GM18508 (cell line): ENCODE results near the gene CWC15.
A peak's percentile ranks its signal among the peaks of the same experiment; 100 is the strongest.
"Not testable (repeated sequence)": the region's sequence is repeated elsewhere in the genome, so short reads cannot be mapped to it uniquely, and the experiment has no call there.

Experiments
- ATAC-seq: cut with Tn5 transposase; IDR thresholded peaks from one replicate; pipeline ENCODE4 v1.9.1; 2021; ENCODE audit warnings: moderate number of reproducible peaks; ENCODE audit not compliant: insufficient read depth, unreplicated experiment

Gene CWC15

DNA sequence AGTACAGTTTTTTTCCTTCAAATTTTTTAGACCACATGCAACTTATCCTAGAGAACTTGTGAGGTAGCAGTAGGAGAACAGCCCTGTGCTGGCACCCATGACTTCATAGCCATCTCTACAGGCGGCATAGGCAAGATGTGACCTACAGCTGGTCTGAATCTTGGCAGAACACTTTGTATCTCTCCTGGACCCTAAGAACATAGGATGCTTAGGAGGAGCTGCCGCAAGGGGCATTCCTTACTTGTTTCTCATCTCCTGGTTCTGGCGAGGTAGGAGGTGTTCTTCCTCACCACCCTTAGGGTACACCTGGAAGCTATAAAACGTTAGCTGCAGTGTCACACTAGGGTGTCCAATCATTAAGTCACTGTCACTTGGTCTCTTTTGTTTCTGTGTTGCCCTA, 16.4 kb downstream of the CWC15 start:
- no peak for ATAC-seq

DNA sequence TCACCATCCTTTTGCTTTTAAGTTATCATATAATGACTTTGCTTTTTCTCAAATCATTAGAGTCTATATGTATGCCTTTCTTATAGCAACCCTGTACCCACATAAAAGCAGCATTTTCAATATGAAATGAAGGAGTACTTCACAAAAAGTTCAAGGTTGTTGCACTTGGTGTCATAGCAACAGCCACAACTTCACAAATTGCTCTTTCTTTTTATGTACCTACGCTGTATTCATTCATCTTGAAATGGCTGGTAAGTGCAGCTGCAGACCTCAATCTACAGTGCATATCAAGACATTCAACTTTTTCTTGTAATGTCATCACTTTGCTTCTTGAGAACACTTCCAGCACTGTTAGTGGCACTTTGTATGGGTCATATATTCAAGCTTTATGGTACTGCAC, 18.6 kb downstream of the CWC15 start:
- no peak for ATAC-seq

DNA sequence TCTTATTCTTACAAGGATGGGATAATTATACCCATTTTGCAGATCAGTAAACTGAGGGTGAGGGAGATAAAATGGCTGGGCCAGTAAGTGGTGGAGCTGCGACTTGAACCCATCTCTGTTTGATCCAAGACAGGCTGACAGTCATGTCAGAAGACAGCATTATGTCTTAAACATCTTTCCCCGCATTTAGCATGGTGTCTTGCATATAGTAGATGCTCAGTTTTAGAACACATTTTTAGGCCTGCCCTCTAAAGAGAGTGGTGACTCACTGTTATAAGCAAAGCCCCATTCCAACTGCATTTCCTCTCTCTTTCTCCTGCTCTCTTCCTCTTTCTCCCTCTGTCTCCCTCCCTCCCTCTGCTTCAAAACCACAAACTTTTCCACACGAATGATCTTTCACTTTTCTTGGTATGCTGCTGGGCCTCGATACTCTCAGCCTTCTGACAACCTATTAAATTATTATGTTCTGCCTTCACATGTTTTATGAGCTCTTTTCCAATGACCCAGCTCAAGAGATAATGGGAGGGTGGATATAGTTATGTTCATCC, 25.2 kb downstream of the CWC15 start:
- no peak for ATAC-seq

DNA sequence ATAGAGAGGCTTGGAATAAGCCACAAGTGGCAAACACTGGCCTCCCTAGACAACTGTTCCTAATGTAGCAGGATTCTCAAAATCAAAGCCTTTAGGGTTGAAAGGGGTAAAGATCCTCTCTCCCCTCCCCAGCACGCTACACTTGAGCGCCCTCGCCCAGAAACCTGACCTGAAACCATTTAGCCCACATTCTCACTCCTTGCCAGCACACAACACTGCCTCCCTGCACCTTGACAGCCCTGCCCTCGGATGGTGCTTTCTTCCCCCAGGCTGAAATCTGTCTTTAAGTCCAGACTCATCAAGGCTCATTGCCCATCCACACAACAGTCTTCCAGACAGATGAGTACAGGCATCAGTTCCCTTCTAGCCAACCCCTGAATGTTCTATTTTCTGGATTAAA, 26.5 kb downstream of the CWC15 start:
- ATAC-seq = no peak

DNA sequence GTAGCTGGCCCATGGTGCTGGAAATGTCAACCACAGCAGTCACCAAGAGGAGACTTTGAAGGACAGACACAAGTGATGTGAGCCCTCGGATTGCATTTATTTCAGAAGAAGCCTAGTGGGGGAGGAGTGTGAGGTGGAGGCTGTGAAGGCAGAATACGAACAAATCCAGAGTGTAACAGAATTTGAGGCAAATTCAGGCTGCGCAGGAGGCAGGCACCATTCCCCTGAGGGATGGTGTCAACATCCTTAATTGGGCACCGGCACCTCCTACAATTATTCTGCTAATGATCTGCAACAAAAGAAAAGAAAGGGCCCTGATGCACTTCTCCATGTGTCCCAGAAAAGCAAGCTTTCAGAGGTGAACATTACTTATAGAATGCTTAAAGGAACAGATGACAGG, 32.2 kb downstream of the CWC15 start:
- no peak for ATAC-seq

DNA sequence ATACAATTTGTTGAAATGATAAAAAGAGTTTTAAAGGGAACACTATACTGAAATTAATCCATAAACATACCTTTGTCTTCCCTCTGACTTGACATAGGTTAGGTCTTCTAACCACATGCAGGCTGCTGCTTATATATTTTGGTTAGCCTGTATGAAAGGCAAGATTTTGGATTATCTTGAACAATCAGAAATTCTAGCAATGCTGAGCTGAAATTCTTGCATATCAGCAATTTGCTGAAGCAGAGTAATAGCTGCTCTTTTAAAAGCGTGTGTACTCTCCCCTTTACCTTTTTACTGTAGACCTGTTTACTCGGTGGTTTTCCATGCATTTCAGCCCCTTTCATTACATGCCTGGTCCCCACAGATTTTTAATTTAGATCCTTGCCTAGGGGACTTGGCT, 34.0 kb downstream of the CWC15 start:
- no peak for ATAC-seq

DNA sequence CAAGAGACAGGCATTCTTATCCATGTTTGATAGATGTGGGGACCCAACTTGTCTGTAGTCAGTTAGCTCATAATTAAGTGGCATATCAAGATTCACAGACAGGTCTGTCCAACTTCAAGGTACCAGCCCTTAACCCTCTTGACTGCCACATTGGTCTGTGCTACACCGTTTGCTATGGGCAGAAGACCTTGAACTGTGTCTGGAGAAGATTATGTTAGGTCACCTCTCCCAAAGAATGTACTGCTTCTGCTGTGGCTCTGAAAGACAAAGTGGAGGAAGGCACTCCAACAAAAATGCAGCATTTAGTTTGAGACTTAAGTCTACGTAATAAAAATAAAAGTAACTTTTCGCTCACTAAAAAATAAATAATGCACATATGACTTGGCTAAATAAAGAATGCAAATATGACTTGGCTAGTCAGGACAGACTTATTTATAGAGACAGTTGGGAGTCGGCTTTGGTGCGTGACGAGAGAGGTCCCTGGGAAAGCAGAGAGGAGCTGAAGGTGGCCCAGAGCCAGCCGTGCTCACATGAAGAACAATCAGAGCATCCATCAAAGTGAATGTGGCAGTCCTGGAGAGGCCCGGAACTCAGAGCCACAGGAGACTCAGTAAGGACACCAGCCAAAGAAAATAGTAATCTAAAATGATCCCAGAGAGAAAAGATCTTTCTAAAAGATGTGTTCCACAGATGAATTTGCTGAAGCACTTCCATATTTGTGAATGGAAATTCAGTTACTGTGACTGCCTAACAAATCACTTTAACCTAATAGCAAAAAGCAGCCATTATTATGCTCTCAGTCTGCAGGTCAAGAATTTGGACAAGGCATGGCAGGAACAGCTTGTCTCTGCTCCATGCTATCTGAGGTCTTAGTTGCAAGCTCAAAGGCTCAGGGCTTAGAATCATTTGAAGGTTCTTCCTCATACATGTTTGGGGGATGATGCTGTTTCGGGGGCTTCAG, 35.0 kb downstream of the CWC15 start:
- no peak for ATAC-seq

DNA sequence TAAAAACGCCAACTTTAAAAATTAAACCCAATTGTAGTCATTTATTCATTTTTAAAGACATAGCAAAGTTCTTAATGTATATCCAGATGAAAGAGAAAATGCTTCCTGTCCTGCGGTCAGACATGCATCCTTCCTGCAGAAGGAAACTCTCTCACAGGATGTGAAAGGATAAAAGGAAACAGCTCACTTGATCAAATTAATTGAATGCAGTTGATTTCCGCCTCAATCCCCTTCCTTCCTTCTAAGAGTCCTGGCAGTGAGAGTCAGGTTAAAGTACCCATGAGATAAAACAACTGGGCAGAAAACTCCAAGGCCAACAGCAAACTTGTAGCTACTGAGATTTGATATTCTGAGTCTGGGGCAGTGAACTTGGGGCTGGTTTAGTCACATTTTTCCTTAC, 38.5 kb downstream of the CWC15 start:
- ATAC-seq = no peak

DNA sequence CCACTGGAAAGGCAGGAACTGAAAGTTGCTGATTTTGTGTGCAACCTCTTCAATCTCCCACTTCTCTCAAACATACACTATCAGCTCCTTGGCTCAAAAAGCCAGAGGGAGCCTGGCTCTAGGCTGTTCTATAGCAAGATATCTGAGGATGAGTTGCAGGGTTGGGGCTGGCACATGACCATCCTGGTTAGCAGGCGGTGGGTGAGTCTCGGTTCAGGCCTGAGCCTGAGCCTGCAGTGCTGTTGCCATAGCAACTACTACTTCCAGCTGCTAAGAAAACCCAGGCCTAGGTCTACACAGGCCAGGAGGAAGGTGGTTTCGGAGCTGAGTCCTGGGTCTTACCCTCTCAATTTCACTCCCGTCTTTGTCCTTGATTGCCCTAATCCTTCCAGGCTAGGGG, 39.0 kb downstream of the CWC15 start:
- ATAC-seq = no peak

DNA sequence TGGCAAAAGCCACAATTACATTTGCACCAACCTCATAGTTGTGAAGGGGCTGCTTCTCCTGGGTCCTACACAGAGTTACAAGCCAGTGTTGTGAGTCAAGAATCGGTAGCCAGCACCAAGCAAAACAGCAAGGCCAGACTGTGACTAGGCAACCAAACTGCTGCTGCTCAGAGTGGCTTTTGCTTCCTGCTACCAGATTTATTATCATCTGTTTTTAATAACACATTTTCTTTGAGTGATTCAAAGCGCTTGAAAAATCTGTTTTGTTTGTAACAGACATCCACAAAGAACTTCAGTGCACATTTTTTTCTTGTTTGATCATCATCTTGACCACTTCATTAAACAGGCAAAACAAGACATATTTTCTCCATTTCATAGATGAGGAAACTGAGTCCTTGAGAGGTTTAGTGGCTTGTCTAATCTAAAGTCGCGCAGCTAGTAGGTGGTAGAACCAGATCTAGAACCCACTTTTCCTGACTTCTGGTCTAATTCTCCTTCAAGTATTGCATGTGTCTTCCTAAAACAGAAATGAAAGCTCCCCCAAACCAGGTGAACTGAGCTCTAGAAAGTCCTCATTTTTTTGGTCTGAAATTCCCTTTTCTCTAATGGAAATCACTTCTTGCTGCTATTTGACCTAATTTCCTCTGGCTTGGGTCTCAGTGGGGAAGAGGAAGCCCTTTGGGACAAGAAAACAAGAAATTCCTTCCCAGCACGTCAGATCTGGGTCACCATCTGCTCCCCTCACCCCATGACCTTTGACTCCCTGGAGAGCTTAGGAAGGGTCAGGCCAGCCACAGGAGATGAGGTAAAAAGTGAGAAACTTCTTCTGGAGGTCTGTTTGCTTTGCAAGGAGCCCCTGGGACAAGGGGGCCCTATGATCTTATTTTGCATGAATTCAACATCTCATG, 39.9 kb downstream of the CWC15 start:
- no peak for ATAC-seq

DNA sequence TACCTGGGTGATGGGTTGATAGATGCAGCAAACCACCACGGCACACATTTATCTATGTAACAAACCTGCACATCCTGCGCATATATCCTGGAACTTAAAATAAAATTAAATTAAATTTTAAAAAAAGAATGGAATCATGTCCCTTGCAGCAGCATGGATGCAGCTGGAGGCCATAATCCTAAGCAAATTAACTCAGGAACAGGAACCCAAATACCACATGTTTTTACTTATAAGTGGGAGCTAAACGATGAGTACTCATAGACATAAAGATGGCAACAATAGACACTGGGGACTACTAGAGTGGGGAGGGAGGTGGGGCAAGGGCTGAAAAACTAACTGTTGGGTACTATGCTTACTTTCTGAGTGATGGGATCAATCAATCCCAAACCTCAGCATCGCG, 40.9 kb downstream of the CWC15 start:
- ATAC-seq = no peak

DNA sequence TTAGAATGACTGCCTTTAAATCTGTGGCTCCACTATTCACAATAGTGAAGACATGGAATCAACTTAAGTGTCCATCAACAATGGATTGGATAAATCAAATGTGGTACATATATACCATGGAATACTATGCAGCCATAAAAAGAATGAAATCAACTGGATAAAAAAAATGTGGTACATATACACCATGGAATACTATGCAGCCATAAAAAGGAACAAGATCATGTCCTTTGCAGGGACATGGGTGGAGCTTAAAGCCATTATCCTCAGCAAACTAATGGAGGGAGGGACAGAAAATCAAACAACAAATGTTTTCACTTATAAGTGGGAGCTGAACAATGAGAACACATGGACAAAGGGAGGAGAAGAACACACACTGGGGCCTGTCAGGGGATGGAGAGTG, 41.3 kb downstream of the CWC15 start:
- ATAC-seq = not testable (repeated sequence)

DNA sequence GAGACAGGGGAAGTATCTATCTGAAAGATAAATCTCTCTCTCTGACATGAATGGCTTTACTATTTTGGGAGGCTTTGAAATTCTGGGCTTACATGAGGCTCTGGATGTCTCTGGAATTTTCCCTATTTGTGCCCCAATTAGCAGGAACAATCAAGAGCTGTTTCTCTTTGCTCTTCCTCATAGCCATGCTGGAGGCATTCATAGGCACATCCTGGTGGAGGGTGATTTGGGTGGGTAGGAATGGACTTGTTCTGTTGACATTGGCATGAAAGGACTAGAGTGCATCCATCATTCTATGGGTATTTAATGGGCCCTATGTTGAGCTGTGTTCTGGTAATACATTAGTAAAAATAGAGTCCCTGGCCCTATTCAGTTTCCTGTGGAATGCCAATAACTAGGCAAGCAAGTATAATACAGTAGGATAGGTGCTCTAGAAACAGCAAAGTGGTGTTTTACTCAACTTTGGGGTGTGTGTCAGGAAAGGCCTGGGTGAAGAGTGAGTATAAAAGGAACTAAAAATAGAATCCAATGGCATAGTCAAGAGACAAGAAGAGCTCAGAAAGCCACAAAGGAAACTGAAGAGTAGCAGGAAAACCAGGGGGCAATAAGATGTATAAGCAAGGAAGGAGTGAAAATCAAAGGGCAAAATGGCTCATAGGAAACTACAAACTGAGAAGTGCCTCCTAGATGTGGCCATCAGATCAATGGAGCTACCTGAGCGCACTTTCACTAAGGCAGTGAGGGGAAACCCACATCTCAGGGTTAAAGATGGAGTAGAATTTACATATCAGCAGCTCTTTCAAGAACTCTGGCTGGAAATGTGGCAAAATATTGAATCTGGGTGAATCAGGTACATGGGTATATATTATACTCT, 45.0 kb downstream of the CWC15 start:
- ATAC-seq = no peak

DNA sequence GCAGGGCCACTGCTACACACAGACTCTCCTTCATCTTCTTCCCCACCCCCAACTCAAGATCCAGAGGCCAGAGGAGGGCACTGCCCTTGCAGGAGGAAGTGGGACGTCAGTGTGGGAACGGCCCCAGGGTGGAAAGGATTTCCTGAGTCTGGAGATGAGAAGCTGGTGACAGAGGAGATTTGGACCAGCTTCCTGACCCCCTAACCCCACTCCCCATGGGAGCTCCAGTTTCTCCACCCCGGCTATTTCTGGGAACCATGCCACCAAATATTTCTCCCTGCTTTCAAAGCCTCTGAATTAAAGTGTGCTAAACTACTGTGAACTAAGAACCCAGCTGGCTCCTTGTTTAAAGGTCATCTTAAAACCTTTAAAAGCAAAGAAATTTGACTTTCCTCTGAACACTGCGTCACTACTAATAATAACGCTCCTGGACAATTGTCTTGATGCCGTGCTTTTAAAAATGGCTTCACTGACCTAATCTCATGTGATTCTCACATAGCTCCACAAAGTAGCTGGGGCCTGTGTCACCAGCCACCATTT, 46.6 kb downstream of the CWC15 start:
- ATAC-seq = no peak

DNA sequence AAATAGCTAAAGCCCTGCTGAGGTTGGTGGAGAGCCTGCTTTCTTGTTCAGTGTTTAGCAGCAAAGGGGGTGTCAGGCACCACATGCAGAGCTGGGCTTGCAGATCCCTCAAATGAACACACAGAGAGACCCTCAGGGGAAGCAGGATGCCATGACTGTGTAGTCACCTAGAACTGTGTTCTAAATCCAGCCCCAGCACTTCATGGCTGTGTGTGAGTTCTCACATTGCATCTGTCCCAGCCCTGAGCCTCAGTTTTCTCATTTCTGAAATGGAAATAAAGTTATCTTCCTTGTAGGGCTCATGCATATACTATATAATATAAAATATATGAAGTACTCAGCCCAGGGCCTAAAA, 47.1 kb downstream of the CWC15 start:
- no peak for ATAC-seq

DNA sequence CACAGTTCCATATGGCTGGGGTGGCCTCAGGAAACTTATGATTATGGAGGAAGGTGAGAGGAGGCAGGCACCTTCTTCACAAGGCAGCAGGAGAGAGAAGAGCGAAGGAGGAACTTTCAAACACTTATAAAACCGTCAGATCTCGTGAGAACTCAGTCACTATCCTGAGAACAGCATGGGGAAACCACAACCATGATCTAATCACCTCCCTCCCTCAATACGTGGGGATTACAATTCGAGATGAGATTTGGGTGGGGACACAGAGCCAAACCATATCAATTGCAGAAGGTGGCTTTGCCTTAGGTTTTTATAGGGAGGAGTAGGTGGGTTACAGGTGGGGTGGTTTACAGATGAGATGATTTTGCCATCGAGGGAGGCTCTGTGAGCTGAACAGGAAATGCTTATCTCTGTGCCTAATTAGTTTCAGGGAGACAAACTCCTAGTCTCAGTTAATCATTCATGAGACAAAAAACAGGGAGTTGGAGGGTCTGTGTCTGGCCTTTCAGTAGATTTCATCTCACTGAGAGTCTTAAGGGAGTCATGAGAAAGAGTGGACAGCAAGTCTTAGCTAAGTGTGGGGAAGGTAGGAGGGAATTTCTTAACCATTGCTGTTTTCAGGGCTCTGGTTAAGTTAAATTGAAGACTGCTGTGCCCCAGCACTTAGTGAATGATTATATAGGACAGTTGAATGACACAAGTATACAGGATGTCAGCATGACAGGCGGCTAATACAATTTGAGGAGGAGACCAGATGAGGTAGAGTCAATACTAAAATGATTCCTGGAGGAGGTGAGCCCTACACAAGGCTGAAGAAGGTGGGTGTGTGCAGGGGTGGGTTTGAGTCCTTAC, 47.7 kb downstream of the CWC15 start:
- ATAC-seq = peak; percentile 87

DNA sequence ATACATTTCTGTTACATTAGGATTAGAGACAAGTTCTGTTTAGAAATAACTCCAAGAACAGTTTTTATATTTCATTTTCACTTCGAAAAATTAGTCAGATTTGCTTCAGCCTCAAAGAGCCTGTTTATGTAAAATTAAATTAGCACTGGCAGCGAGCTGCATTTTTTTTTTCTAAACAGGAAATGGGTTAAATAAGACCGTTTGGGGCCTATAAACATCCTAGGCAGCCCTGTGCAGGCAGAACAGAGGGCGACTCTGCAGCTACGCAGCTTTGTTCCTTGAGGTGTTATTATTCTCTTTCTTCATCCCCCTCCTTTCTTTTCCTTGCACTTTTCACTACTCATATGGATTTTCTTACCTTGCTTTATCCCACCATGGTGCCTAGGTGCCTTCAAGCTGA, 48.7 kb downstream of the CWC15 start:
- ATAC-seq = no peak

DNA sequence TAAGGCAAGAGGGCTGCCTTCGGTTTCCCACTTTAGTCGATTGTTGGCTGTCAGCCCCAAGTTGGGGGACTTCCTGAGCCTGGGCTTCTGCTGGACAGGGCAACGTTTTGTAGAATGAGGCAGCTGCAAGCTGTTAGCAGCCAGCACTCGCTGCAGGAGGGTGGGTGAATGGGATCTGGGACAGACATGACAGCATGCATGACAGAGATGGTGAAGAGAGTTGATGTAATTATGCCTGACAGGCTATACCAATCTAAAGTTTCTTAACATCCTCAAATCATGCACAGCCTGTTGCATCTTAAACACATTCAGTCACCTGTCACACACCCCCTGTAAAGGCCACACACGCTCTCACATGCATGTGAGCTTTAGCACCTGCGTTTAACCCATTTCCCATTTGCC, 49.2 kb downstream of the CWC15 start:
- ATAC-seq = no peak

DNA sequence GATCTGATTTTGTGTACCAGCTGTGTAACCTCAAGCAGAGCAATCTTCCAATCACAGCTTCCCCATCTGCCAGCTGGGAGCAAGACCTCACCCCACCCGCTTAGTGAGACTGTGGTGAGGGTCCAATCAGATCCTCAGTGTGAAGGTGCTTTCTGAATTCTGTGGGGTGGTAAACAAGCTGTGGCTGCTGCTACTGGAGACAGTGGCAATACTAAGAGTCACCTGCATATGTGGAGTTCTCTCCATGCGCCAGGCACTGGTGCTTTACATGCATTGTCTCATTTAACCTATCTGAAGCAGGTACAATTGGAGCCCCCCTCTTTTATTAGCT, 50.4 kb downstream of the CWC15 start:
- ATAC-seq = no peak
